HG03565 (cell line): ENCODE measurements around the gene GADD45GIP1.

Experiments
- ATAC-seq: cut with Tn5 transposase; IDR thresholded peaks from one replicate; pipeline ENCODE4 v1.9.1; 2021; ENCODE audit warnings: mild to moderate bottlenecking, moderate library complexity; ENCODE audit not compliant: unreplicated experiment

Gene GADD45GIP1

GRCh38 chr19:12956446-12957388 lies at the start of gene GADD45GIP1:
Gene GADD45GIP1 (minus strand): TSS chr19:12957223. CDS start chr19:12957212, 11 bp downstream.
- ATAC-seq, result peak; percentile 63

GRCh38 chr19:13005861-13006370 lies 48.9 kb upstream of the GADD45GIP1 start:
- ATAC-seq, result no peak

GRCh38 chr19:13005253-13005652 lies 48.2 kb upstream of the GADD45GIP1 start:
- ATAC-seq, result no peak

GRCh38 chr19:13004273-13004672 lies 47.2 kb upstream of the GADD45GIP1 start:
- ATAC-seq, result no peak

- no peak for ATAC-seq
Observed at GRCh38 chr19:13003081-13003480, 46.1 kb upstream of the GADD45GIP1 start.

- ATAC-seq, result no peak
Observed at GRCh38 chr19:13002166-13002898, 45.3 kb upstream of the GADD45GIP1 start.

- ATAC-seq, result no peak
Observed at GRCh38 chr19:13001502-13002165, 44.6 kb upstream of the GADD45GIP1 start.

GRCh38 chr19:13001166-13001501 lies 44.1 kb upstream of the GADD45GIP1 start:
- no peak for ATAC-seq

GRCh38 chr19:12997967-12998940 lies 41.2 kb upstream of the GADD45GIP1 start:
- no peak for ATAC-seq

GRCh38 chr19:12997179-12997966 lies 40.4 kb upstream of the GADD45GIP1 start:
- ATAC-seq, result no peak

- ATAC-seq, result no peak
Observed at GRCh38 chr19:12996406-12997094, 39.5 kb upstream of the GADD45GIP1 start.

- ATAC-seq, result no peak
Observed at GRCh38 chr19:12995596-12996405, 38.8 kb upstream of the GADD45GIP1 start.

- ATAC-seq, result no peak
Observed at GRCh38 chr19:12994701-12995595, 37.9 kb upstream of the GADD45GIP1 start, which contains the start of gene NFIX. Gene NFIX (plus strand): TSS chr19:12995475. CDS start chr19:12995838, 363 bp downstream.

- no peak for ATAC-seq
Observed at GRCh38 chr19:12993562-12993961, 36.5 kb upstream of the GADD45GIP1 start.

GRCh38 chr19:12992729-12993128 lies 35.7 kb upstream of the GADD45GIP1 start:
- no peak for ATAC-seq

GRCh38 chr19:12991296-12991695 lies 34.3 kb upstream of the GADD45GIP1 start:
- no peak for ATAC-seq

GRCh38 chr19:12990853-12991252 lies 33.8 kb upstream of the GADD45GIP1 start:
- ATAC-seq, result no peak
